Keratinocyte (primary cell): ENCODE data around the gene TIRAP. TPM values are rescaled to one million over a fixed set of nuclear protein-coding genes. Genes with fewer than 3 reads are reported as not detected.

Experiments
- DNase-seq: peaks from one replicate; pipeline ENCODE4 v3.0.0-alpha.2; 2011; ENCODE audit warnings: low read depth, missing footprints, low spot score
- FAIRE-seq: peaks from 2 replicates; lab custom pipeline; 2011; peaks lifted over from hg19 to GRCh38; lab: Jason Lieb, UNC
- H2AFZ ChIP-seq: 2 replicates; pipeline ENCODE4 v1.6.0; 2012; ENCODE audit warnings: low read length, control low read depth, inconsistent platforms; ENCODE audit not compliant: control insufficient read depth
- H3K27ac ChIP-seq: 2 replicates; pipeline ENCODE4 v1.5.1; 2011; ENCODE audit warnings: low read length; ENCODE audit not compliant: control insufficient read depth, insufficient read depth
- H3K27me3 ChIP-seq: 3 replicates; pipeline ENCODE4 v1.6.0; 2011; ENCODE audit warnings: low read length; ENCODE audit not compliant: control insufficient read depth, insufficient read depth; ENCODE audit errors: extremely low read depth
- H3K36me3 ChIP-seq, 2 experiments: 2 replicates in 1 of 2; 3 replicates in 1 of 2; pipeline ENCODE4 v1.5.1; 2011; ENCODE audit warnings: low read length in 2 of 2, mild to moderate bottlenecking in 1 of 2; ENCODE audit not compliant: control insufficient read depth in 2 of 2, insufficient read depth in 2 of 2; ENCODE audit errors: extremely low read depth in 1 of 2
- H3K4me1 ChIP-seq: 3 replicates; pipeline ENCODE4 v1.5.1; 2011; ENCODE audit warnings: low read length; ENCODE audit not compliant: control insufficient read depth, insufficient read depth; ENCODE audit errors: extremely low read depth
- H3K4me2 ChIP-seq: 3 replicates; pipeline ENCODE4 v1.6.0; 2011; ENCODE audit warnings: low read depth, low read length; ENCODE audit not compliant: control insufficient read depth, insufficient read depth; ENCODE audit errors: extremely low read depth
- H3K4me3 ChIP-seq, 3 experiments: fragments of 200-600 bp in 1 of 3; sonication (generic) in 1 of 3; 2 replicates in 2 of 3; 3 replicates in 1 of 3; pipeline ENCODE4 v1.5.1; 2011 to 2016; ENCODE audit warnings: low read length in 3 of 3, mild to moderate bottlenecking in 3 of 3, control low read depth in 2 of 3, inconsistent platforms in 1 of 3, low read depth in 1 of 3, mixed read lengths in 1 of 3, mixed run types in 1 of 3, moderate library complexity in 1 of 3; ENCODE audit not compliant: control insufficient read depth in 2 of 3, insufficient read depth in 2 of 3; ENCODE audit errors: extremely low read depth in 1 of 3
- H3K79me2 ChIP-seq: 2 replicates; pipeline ENCODE4 v1.6.0; 2012; ENCODE audit warnings: low read length; ENCODE audit not compliant: control insufficient read depth, insufficient read depth
- H3K9ac ChIP-seq: 3 replicates; pipeline ENCODE4 v1.6.0; 2011; ENCODE audit warnings: low read length; ENCODE audit not compliant: control insufficient read depth, insufficient read depth; ENCODE audit errors: extremely low read depth
- H3K9me1 ChIP-seq: 3 replicates; pipeline ENCODE4 v1.6.0; 2011; ENCODE audit warnings: low read length; ENCODE audit not compliant: control insufficient read depth, insufficient read depth; ENCODE audit errors: extremely low read depth
- H3K9me3 ChIP-seq: 2 replicates; pipeline ENCODE4 v1.5.1; 2012; ENCODE audit warnings: low read depth, low read length; ENCODE audit not compliant: control insufficient read depth
- H4K20me1 ChIP-seq: 3 replicates; pipeline ENCODE4 v1.6.0; 2011; ENCODE audit warnings: low read length; ENCODE audit not compliant: control insufficient read depth, insufficient read depth; ENCODE audit errors: extremely low read depth
- EZH2 ChIP-seq: IDR thresholded peaks from one replicate; pipeline ENCODE4 v1.6.1; 2012; ENCODE audit warnings: inconsistent platforms, mild to moderate bottlenecking, low read length, moderate library complexity
- dilution Hi-C: fragments of 300-500 bp; cut with MboI; formaldehyde crosslinking; loops from one replicate; pipeline ENCODE4 v1.7.0; 2020; ENCODE audit warnings: low sequenced_read_pairs; ENCODE audit not compliant: extremely low pct_ligation_motif_present
- polyA plus RNA-seq, 5 experiments: library from polyadenylated mRNA; depleted of rRNA in 3 of 5; stranded (reverse) in 3 of 5; stranded (forward) in 1 of 5; unstranded in 1 of 5; fragments of >200 nt; gene quantifications; 1 replicate in 1 of 5; 2 replicates in 3 of 5; 3 replicates in 1 of 5; pipeline versions ENCODE4 v1.2.1 to v1.2.3, GENCODE V29; 2011 to 2012; ENCODE audit warnings: missing spikeins in 2 of 5, low read depth in 1 of 5, low replicate concordance in 1 of 5
- TF ChIP-seq, protein P1 (sequence below), 3 experiments: IDR thresholded peaks in 1 of 3; conservative IDR thresholded peaks in 1 of 3; optimal IDR thresholded peaks in 1 of 3; 2 replicates in 2 of 3; 3 replicates in 1 of 3; pipeline versions ENCODE3 to v1.5.1; 2011; ENCODE audit warnings: low read length in 3 of 3, mild to moderate bottlenecking in 3 of 3, moderate library complexity in 2 of 3, control low read depth in 1 of 3, inconsistent platforms in 1 of 3; ENCODE audit not compliant: insufficient read depth in 2 of 3; ENCODE audit errors: extremely low read depth in 1 of 3

TIRAP gene
- polyA plus RNA-seq, 1 donor (not counting 4 experiments of a cell fraction or from before 2014, with no cell fraction given) = 3.2 TPM

DNA sequence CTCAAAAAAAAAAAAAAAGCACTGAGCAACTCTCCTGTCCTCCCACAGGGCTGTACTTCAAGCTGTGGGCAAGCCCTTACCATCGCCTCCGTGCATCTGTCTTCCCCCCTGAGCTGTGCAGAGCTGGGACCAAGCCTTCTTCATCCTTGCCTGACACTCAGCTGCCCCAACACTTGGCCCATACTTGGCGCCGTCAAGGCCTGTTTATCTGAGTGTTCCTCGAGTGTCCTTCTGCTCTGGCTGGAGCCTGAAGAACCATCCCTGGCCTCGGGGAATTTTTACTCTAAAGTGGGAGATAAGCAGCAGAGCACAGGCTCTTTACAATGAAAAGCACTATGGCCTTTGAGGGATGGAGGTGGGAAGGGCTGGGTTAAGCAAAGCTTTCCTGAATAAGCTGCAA lies 1.6 kb upstream of the TIRAP start:
- H3K4me3 ChIP-seq = no peak overlapping the region
- FAIRE-seq = no peak
- H3K9me1 ChIP-seq = no peaks in the 10 kb centered on the region
- DNase-seq = no peak
- H4K20me1 ChIP-seq = no peaks in the 10 kb centered on the region
- no peaks in the 10 kb centered on the region for H3K79me2 ChIP-seq
- no peaks in the 10 kb centered on the region for H3K27me3 ChIP-seq
- H3K4me1 ChIP-seq = peaks cover 20% of the 10 kb centered on the region
- peaks cover 4 to 5% of the 10 kb centered on the region in 2 experiments for H3K36me3 ChIP-seq
- no peaks in the 10 kb centered on the region for H3K9me3 ChIP-seq
- dilution Hi-C loops = no loop called here
- H3K9ac ChIP-seq = no peak overlapping the region
- no peak overlapping the region for H2AFZ ChIP-seq
- TF ChIP-seq, protein P1, sequence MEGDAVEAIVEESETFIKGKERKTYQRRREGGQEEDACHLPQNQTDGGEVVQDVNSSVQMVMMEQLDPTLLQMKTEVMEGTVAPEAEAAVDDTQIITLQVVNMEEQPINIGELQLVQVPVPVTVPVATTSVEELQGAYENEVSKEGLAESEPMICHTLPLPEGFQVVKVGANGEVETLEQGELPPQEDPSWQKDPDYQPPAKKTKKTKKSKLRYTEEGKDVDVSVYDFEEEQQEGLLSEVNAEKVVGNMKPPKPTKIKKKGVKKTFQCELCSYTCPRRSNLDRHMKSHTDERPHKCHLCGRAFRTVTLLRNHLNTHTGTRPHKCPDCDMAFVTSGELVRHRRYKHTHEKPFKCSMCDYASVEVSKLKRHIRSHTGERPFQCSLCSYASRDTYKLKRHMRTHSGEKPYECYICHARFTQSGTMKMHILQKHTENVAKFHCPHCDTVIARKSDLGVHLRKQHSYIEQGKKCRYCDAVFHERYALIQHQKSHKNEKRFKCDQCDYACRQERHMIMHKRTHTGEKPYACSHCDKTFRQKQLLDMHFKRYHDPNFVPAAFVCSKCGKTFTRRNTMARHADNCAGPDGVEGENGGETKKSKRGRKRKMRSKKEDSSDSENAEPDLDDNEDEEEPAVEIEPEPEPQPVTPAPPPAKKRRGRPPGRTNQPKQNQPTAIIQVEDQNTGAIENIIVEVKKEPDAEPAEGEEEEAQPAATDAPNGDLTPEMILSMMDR (optimal IDR thresholded peaks at IDR 0.05 in 1 of 3, IDR thresholded peaks at IDR 0.05 in 1 of 3, conservative IDR thresholded peaks at IDR 0.05 in 1 of 3; ENCODE audit: extremely low read depth in 1 of 3, insufficient read depth in 2 of 3, low read length in 3 of 3) = no peak
- TF ChIP-seq EZH2 = no peak
- H3K27ac ChIP-seq = no peak overlapping the region
- no peak overlapping the region for H3K4me2 ChIP-seq

DNA sequence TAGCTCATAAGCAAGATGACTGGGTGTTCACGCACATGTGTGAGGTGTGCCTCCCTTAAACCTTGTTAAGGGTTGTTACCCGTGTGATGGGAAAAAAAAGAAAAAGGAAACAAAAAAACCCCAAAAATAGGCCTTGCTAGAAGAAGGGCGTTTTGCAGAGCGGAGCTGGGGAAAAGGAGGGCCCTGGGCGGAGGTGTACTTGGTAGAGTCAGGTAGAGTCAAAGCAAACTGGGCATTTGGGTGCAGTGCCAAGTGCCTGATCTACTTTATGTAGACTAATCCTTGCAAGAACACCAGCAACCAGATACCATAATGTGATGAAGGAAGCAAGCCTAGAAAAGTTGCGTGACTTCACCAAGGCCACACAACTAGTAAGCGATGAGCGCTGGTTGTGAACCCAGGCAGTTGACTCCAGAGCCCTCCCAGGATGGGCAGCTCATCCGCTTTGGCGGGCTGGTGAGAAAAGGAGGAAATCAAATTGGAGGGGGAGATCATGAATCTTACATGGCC lies 1.2 kb upstream of the TIRAP start:
- Histone ChIP-seq H3K27ac (no peak overlapping the region), H3K9ac (no peak overlapping the region), H3K9me3 (no peaks in the 10 kb centered on the region), H3K27me3 (no peaks in the 10 kb centered on the region), H3K9me1 (no peaks in the 10 kb centered on the region), H4K20me1 (no peaks in the 10 kb centered on the region), H3K79me2 (no peaks in the 10 kb centered on the region), H3K4me1 (peaks cover 20% of the 10 kb centered on the region), H3K4me2 (peak overlapping the region; percentile 98), H3K36me3 (peaks cover 4 to 5% of the 10 kb centered on the region in 2 experiments), H2AFZ (peak overlapping the region; percentile 84), H3K4me3 (peak overlapping the region in 1 of 3 experiments; percentile 82)
- TF ChIP-seq EZH2 = no peak
- TF ChIP-seq, protein P1 (optimal IDR thresholded peaks at IDR 0.05 in 1 of 3, IDR thresholded peaks at IDR 0.05 in 1 of 3, conservative IDR thresholded peaks at IDR 0.05 in 1 of 3; ENCODE audit: extremely low read depth in 1 of 3, insufficient read depth in 2 of 3, low read length in 3 of 3) = no peak
- dilution Hi-C loops = no loop called here
- DNase-seq (no peak), FAIRE-seq (no peak)
